GM18505 (cell line): Measurements from ENCODE around the gene COL8A1.
"Not testable (repeated sequence)": the region's sequence is repeated elsewhere in the genome, so short reads cannot be mapped to it uniquely, and the experiment has no call there.

Source experiments
- ATAC-seq: cut with Tn5 transposase; IDR thresholded peaks from one replicate; pipeline ENCODE4 v1.9.1; 2021; ENCODE audit not compliant: unreplicated experiment
- POLR2A ChIP-seq: IDR thresholded peaks from 4 replicates; pipeline ENCODE4 v1.6.1; 2011; ENCODE audit warnings: borderline replicate concordance; ENCODE audit not compliant: insufficient read depth, insufficient read length; ENCODE audit errors: extremely low read depth

Gene COL8A1

GRCh38 chr3:99711351-99711750, 73.0 kb downstream of the COL8A1 start:
- no peak for ATAC-seq

GRCh38 chr3:99712291-99712954, 74.0 kb downstream of the COL8A1 start:
- ATAC-seq, result no peak
- no peak for TF ChIP-seq POLR2A

More at GRCh38 chr3:99711351-99711750, 73.0 kb downstream of the COL8A1 start:
- no peak for TF ChIP-seq POLR2A

- no peak for ATAC-seq
- no peak for TF ChIP-seq POLR2A
Observed at GRCh38 chr3:99713440-99713839, 75.0 kb downstream of the COL8A1 start.

GRCh38 chr3:99714146-99714545, 75.8 kb downstream of the COL8A1 start:
- no peak for TF ChIP-seq POLR2A
- no peak for ATAC-seq

GRCh38 chr3:99714575-99714974, 76.2 kb downstream of the COL8A1 start:
- no peak for ATAC-seq
- TF ChIP-seq POLR2A, result no peak

- no peak for ATAC-seq
- no peak for TF ChIP-seq POLR2A
Observed at GRCh38 chr3:99716463-99716995, 78.1 kb downstream of the COL8A1 start.

- no peak for TF ChIP-seq POLR2A
- ATAC-seq, result no peak
Observed at GRCh38 chr3:99720985-99721632, 82.7 kb downstream of the COL8A1 start.

- no peak for ATAC-seq
Observed at GRCh38 chr3:99721633-99722007, 83.2 kb downstream of the COL8A1 start.

GRCh38 chr3:99724276-99724675, 85.9 kb downstream of the COL8A1 start:
- no peak for ATAC-seq
- TF ChIP-seq POLR2A, result no peak

More at GRCh38 chr3:99721633-99722007, 83.2 kb downstream of the COL8A1 start:
- TF ChIP-seq POLR2A, result no peak

- TF ChIP-seq POLR2A, result no peak
- ATAC-seq, result no peak
Observed at GRCh38 chr3:99730870-99731269, 92.5 kb downstream of the COL8A1 start.

- no peak for ATAC-seq
- TF ChIP-seq POLR2A, result no peak
Observed at GRCh38 chr3:99731499-99731898, 93.1 kb downstream of the COL8A1 start.

- not testable (repeated sequence) for ATAC-seq
Observed at GRCh38 chr3:99740371-99740770, 102.0 kb downstream of the COL8A1 start.

GRCh38 chr3:99741588-99741987, 103.2 kb downstream of the COL8A1 start:
- no peak for ATAC-seq
- no peak for TF ChIP-seq POLR2A

GRCh38 chr3:99747915-99748314, 109.5 kb downstream of the COL8A1 start:
- no peak for TF ChIP-seq POLR2A
- ATAC-seq, result no peak
